Right lung (tissue), 5 donors: Measurements from ENCODE around the gene HMOX2. TPM values are rescaled to one million over a fixed set of nuclear protein-coding genes. Genes with fewer than 3 reads are reported as not detected.

Experiments
- DNase-seq, 2 donors: peaks; one replicate each; pipeline ENCODE4 v3.0.0-alpha.2; 2013
- polyA plus RNA-seq, 5 donors: library from polyadenylated mRNA; unstranded; fragments of 120-200 nt; gene quantifications; one replicate each; pipeline versions ENCODE4 v1.2.1 to v1.2.3, GENCODE V29; 2013; ENCODE audit warnings: inconsistent platforms in 1 of 5, low replicate concordance in 1 of 5; ENCODE audit not compliant: insufficient read length in 5 of 5, insufficient read depth in 1 of 5

Gene HMOX2
- polyA plus RNA-seq, 5 donors: 38.7 to 57.1 (median 39.5) TPM

GRCh38 chr16:4461250-4462085, 14.7 kb upstream of the HMOX2 start:
- no peak for DNase-seq

- DNase-seq: no peak
Measured at GRCh38 chr16:4463522-4464163, 12.6 kb upstream of the HMOX2 start.

- DNase-seq: no peak
Measured at GRCh38 chr16:4465977-4466779, 10.0 kb upstream of the HMOX2 start.

- DNase-seq: no peak
Measured at GRCh38 chr16:4467916-4468315, 8.3 kb upstream of the HMOX2 start.

GRCh38 chr16:4468972-4469371, 7.2 kb upstream of the HMOX2 start:
- DNase-seq: no peak

GRCh38 chr16:4471869-4472268, 4.3 kb upstream of the HMOX2 start:
- no peak for DNase-seq

- no peak for DNase-seq
Measured at GRCh38 chr16:4472880-4473279, 3.3 kb upstream of the HMOX2 start.

GRCh38 chr16:4474192-4474961, 1.8 kb upstream of the HMOX2 start, which contains the start of gene NMRAL1:
NMRAL1 (minus strand) TSS chr16:4474625; CDS start chr16:4474132, 493 bp downstream.
- peak; percentile 86 to 87 for DNase-seq

- no peak for DNase-seq
Measured at GRCh38 chr16:4477966-4478365, 1.8 kb downstream of the HMOX2 start.

GRCh38 chr16:4481526-4481925, 5.3 kb downstream of the HMOX2 start:
- DNase-seq: no peak

GRCh38 chr16:4481963-4482362, 5.8 kb downstream of the HMOX2 start:
- no peak for DNase-seq

GRCh38 chr16:4486126-4486893, 10.1 kb downstream of the HMOX2 start:
- DNase-seq: no peak

GRCh38 chr16:4487955-4488498, 11.8 kb downstream of the HMOX2 start:
- peak in 1 of 2 donors; percentile 27 for DNase-seq

- no peak for DNase-seq
Measured at GRCh38 chr16:4488499-4488967, 12.3 kb downstream of the HMOX2 start.

- no peak for DNase-seq
Measured at GRCh38 chr16:4489030-4489429, 12.8 kb downstream of the HMOX2 start.

- DNase-seq: no peak
Measured at GRCh38 chr16:4491898-4492297, 15.7 kb downstream of the HMOX2 start.

GRCh38 chr16:4494746-4495490, 18.7 kb downstream of the HMOX2 start:
- no peak for DNase-seq

GRCh38 chr16:4495766-4496165, 19.6 kb downstream of the HMOX2 start:
- no peak for DNase-seq

GRCh38 chr16:4496305-4496704, 20.1 kb downstream of the HMOX2 start:
- no peak for DNase-seq
